Anterior cingulate cortex (tissue), 58 donors: ENCODE measurements around the gene TEAD3.

Experiments
- DNase-seq, 58 donors: peaks; one replicate each; lab custom pipeline; 2025; lab: John Stamatoyannopoulos, UW

TEAD3 gene

DNA sequence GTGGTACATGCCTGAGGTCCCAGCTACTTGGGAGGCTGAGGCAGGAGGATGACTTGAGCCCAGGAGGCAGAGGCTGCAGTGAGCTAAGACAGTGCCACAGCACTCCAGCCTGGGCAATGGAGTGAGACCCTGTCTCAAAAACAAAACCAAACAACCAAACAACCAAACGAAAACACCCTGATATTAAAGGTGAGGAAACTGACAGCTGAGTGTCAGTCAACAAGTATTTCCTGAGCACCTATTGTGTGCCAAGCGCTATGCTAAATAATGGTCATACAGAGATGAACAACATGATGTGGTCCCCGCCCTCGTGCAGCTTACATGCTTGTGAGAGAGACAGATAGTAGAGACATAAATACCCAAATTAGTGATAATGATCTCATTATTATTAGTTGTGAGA lies 17.7 kb upstream of the TEAD3 start:
- DNase-seq, result no peak

DNA sequence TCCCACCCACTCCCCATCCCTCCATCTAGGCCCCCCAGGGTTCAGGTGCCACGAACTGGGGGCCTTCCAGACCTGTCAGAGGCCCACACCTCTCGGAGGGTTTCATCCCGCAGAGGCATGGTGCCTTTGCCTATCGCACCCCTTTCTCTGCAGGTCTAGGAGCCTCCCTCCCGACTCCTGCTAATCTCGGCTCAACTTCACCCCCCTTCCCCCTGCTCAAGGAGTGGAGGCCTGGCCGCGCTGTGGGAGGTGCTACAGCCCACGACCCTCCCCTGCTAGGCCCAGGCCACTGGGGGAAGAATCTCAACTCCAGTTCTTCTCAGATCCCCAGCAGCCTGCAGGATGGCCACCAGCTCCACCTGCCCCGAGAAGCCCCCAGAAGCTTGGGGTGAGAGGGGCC lies 15.9 kb upstream of the TEAD3 start, which contains the start of gene TULP1:
TULP1 (minus strand) TSS at position 157 of the 400 bp plus-strand sequence; CDS start at position 119, 38 bp downstream.
- no peak for DNase-seq

DNA sequence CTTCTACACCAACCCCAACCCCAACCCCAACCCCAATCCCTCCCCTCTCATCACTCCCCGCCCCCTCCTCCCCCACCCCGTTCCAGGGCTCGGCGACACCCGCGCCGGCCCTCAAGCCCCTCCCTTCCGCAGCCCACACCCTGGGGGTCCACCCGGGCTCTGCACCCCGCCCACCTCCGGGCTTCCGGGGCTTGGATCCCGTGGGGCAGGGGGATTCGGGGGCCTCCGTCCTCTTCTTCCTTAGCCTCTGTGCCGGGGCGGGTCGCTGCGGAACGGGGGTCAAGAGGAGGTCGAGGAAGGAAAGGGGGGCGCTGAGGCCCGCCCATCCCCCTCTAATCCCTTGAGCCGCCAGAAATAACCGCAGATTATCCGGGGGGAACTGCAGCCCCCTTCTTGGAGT lies 15.1 kb upstream of the TEAD3 start:
- no peak for DNase-seq

DNA sequence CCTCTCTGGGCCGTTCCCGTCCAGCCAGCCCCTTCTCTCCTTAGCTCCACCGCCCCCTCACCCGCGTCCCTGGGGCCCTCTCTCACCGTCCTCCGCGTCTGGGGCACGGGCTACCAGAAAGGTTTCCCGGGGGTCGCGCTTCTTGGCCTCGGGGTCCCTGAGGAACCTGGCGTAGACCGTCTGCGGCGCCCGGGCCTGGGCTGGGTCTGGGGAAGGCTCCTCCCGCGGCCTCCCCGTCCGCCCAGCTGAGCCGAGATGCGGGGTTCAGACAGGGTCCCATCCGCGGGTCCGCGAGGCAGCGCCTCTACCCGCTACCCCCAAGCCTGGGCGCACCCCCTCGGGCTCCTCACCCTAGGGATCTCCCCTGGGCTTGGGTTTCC lies 14.7 kb upstream of the TEAD3 start:
- no peak for DNase-seq

DNA sequence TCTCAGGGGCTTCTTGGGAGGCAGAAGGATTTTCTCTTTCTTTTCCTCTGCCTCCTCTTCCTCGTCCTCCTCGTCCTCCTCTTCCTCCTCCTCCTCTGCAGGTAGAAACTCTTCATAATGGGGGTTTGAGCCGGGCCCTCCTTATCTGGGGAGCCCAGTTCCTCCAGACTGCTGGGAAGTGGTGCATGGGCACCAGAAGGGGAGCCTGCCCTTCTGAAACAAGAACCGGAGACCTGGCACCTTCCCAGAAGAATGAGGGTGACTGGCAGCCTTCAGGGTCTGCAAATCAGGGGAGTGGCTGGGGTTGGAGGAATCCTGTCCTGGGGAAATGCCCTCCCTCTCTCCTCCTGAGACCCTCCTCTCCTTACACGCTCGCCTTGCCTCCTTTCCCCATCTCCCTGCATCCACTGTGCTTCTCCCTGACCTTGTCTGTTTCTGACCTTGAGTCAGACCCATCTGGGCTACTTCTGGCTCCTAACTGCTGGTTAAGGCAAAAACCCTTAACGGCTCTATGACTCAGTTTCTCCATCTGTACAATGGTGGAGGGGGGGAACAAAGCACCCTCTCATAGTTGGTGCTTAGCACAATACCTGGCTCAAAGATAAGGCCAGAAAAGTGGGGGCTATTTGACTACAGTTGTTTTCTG lies 14.2 kb upstream of the TEAD3 start:
- no peak for DNase-seq

DNA sequence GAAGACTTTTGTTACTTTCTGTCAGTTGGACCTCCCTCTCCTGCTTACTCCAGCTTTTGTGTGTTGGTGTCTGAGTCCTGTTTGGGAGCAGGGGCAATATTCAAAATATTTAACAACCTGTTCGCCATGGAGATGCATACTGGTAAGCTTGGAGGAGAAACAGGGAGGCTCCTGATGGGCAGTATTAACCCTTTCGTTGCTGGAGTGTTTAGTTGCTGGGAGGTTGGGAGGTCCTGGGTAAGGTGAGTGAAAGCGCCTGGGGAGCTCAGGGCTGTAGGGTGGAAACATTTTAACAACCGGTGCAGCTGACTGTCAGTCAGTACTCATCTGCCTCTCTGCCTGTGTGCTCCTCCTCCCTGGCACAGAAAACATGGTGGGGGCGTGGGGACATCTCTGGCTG lies 11.7 kb upstream of the TEAD3 start:
- DNase-seq, result no peak

DNA sequence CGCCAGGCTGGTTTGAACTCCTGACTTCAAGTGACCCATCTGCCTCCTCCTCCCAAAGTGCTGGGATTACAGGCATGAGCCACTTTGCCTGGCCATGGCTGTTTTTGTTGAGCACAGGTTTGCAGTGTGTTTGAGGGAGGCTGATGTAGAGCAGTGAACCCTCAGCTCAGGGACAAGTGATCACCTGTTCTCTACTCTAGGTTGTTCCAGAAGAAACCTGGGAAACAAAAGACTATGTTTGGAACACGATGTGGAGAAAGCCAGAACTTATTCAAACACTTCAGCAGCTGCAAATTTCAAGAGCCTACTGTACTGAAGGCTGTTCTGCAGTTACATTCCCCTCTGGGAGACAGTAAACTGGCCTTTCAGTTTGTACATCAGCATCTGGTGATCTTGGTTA lies 11.1 kb upstream of the TEAD3 start:
- no peak for DNase-seq

DNA sequence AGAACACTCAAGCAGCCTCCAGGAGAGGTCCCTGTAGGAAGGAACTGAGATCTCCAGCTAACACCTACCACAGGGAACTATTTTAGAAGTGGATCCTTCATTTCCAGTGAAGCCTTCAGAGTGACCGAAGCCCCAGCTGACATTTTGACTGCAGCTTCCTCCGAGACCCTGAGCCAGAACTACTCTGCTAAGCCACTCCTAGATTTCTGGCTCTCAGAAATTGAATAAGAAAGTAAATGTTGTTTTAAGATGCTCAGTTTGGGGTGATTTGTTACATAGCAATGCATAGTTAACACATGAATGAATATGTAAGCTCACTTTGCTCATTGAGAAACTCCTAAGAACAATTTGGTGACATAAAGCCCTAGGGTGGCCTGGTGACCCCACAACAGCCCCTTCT lies 10.3 kb upstream of the TEAD3 start:
- no peak for DNase-seq

DNA sequence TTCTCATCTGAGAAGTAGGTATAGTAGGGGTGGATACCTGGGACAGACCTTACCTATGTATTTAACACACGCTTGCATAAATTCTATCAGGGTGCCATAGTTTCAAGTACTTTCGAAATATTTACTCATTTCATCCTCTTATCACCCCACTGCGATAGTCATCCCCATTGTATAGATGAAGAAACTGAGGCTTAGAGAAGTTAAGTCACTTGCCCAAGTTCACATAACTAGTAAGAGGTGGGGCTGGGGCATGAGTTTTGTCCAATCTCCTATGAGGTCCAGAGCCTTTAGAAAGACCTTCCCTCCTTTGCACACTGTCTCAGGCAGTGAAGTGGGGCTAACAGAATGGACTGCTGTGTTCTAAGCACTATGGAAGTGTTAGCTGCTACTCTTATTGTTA lies 9.7 kb upstream of the TEAD3 start:
- no peak for DNase-seq

DNA sequence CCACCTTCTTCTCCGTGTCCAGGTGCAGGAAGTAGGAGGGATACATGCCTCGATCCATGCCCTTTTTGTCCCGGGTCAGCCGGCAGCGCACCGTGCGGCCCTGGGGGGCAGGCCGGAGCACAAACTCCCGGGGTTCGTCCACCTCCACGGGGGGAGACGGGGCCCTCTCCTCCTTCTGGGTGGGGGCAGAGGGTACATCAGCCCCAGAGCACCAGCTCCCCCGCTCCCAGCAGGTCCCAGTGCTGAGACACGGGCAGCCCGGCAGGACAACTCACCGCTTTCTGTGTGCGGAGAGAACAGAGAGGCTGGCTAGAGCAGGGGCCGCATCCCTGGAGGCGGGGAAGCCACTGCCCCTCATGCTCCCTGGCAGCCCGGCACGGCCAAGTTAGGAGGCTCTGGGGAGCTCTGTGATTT lies 9.1 kb upstream of the TEAD3 start:
- no peak for DNase-seq

DNA sequence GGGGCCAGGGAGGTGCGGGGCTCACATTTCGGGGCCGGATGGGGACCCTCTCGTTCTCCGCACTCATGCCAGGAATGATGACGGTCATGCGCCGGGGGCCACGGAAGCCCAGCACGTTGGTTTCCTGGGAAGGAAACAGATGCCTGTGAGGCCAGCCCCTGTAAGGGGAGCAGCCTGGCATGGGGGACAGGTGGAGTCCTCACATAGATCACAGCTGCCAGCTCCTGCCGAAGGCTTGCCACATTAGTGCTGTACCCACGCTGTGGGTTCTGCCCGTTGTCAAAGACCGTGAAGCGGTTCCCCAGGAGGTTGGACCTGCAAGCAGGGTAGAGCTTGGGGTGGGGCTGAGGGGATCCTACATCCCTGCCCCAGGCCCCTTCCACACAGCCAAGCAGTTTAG lies 6.7 kb upstream of the TEAD3 start:
- no peak for DNase-seq

DNA sequence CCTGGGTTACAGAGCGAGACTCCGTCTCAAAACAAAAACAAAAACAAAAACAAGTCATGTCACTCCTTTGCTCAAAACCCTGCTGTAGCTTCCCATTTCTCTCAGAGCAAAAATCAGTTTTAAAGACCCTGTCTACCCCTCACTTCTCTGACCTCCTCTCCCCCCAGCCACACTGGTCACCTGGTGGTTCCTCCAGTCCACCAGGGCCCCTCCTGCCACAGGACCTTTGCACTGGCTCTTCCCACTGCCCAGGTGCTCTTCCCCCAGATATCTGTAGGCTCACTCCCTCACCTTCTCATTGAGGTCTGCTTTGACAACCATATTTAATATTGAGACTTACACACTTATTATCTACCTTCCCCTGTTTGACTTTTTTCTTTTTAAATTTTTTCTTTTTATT lies 4.9 kb upstream of the TEAD3 start:
- DNase-seq, result no peak

DNA sequence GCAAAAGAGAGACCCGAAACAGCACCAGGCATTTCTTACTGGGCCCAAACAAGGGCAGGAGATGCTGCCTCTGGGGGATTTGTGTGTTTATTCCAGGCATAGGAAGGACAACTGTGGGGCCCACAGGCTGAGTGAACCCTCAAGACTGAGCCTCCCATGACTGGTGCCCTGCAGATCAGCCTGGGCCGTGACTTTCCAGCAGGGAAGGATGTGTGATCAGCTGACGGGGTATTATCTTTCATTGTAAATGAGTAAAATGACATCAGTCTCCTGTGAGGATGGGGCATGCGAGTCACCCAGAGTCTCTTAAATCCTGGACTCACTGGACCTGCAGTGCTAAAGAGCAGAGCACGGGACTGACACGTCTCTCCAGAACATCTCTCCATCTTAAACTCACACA lies 3.9 kb upstream of the TEAD3 start:
- no peak for DNase-seq

DNA sequence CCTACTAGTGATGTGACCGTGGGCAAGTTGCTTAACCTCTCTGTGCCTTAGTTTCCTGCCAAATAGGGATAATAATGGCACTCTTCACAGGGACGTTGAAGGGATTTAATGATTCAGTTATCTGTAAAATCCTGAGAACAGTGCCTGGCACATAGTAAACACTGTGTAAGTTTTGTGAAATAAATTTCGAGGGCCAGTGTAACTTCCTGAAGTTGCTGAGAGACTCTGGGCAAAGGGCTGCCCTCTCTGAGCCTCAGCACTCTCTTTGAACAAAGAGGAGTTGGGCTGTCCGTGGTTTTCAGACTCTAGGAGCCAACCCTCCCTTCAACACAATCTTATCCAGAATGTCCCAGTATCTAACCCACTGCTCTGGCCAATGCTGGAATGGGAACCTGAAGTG lies 2.5 kb upstream of the TEAD3 start:
- no peak for DNase-seq

DNA sequence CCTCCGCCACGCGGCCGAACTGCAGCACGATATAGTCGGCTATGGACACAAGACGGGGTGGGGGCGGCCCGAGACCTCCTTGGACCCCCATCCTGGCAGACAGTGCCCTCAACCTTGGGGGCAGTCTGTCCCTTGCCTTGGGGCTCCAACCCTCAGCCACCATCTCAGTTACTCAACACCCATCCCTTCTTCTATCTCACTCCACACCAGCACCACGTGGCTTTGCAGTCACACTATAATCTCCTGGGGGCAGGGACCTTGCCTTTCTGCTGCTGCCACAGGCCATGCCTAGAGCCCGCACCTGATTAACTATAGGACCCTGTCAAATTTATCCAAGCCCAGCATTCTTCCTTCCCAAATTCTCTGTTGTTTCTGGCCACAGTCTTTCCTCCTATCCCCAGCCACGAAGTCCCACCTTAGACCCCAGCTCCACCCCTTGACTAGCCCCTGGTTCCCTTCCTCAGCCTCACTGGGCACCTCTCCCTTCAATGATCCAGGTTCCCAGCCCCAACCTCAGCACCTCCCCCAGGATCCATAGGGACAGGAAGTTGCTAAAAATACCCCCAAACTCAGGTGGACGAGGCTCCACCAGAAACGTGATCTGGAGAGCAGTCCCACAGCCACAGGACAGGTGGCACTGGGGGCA lies 1.7 kb upstream of the TEAD3 start:
- DNase-seq, result no peak

DNA sequence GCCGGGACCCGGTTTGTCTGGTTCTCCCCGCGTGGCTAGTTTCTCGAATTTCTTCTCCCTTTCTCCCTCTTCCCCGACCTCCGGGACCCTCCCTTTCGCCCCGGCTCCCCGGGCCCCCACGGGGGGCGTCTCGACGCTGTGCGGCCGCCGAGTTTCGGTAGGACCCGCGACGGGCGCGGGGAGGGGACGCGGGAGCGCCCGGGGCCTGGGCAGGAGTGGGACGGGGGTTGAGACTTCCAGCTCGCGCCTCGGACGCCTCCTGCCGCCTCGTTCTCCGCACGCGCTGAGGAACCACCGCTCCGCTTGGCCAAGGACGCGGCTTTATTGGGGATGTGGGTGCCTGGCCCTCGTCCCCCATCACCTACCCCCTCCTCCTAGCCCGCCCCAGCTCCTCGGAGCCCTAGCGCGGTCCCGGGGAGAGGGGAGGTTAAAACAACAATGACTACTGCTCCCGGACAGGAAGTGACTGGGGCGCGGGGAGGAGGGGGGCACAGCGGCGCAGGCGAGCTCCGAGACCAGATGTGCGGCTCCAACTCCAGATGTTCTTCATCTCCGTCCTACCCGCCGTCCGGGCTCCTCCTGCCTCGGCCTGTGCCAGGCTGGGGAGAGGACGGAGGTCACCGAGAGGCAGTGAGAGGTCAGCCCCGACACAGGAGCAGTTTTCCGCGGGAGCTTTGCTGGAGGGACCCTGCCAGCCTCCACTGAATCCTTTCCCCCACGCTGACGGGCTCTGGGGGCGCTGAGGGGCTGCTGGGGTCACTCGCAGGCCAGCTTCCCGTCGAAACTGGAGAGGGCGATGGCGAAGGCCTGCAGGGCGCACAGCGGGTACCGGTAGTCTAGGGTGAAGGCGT lies 917 bp upstream of the TEAD3 start:
- DNase-seq, result no peak

DNA sequence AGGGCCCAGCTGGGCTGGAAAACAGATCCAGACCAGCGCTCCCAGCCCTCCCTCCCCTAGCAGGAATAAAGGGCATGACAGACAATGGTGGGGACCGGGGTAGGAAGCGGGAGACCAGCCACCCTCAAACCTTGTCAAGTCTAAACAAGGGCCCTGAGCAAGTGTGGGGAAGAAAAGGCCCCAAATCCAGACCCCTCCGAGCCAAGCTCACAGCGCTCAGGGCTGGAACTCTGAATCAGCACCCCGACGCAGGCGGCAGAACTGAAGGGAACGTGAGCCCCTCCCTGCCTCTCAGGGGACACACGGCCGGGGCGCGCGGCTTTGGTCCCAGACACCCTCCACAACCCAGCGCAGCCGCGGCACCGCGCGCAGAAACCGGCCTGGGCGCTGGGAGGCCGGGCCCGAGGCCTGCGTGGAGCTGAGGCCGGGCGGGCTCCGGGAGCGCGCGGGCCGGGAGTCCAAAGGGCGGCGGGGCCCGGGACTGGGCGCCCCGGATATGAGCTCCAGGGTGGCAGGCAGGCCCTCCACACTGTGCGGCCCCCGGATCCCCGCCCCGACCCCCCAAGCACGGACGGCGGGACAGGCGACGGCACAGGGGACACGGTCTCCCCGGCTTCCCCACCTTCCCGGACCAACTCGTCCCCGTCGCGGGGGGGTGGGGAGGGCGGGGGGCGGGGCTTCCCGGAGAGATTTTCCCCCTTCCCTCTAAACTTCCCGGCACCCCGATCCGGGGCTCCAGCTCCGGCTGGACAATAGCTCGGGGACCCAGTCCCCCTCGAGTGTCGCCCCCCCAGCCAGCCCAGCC lies 641 bp downstream of the TEAD3 start:
- DNase-seq, result peak in 2 of 58 donors; percentile 17 to 32

DNA sequence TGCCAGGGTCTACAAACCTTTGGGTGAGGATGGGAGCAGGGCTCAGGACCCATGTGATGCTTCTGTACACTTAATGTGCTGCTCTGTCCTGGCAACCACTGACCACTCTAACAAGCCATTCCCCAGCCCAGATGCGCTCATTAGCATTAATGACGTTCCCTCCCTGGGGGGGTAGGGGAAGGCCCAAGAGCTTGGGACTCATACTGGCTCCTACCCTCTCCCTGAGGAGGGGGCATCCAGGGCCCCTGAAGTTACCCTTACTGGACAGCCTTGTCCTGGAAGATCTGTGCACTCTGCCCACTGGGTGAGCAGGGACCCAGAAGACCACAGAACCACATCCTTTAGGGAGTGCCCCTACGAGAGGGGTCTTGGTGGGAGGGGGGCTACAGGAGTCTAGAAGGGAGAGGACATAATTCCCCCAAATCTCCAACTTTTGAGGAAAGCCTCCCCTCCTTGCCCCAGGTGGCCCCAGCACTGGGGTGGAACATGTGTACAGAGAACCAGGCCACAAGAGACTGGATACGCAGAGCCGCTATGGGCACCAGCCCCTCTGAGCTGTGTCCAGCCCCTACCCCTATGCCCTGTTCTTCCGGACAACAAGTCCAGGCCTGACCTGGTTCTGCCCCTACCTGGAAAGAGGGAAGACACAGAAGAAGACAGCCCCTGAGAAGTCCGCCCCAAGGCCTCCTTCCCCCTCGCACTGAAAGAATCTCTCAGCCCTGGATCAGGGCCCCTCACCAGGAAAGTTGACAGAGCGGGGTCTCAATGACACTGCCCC lies 1.4 kb downstream of the TEAD3 start:
- DNase-seq, result no peak

DNA sequence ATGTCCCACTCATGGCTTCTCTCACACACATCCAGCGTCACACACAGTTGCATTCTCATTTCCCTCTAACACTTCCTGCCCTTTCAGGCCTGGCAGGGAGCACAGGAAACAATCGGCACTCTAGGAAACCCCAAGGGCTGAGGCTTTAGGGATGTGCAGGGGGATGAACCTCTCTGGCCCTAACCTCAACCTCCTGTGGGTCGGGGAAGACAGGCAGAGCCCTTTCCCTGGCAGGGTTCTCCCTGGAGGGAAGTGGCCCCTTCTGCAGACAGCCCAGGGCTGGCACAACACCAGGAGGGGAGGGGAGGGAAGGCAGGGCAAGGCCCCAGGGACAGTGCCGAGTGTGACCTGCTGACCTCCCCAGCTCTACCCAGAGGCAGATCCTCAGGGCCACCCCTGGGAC lies 2.7 kb downstream of the TEAD3 start:
- peak in 2 of 58 donors; percentile 3 to 17 for DNase-seq
